GM12878 (cell line): ENCODE data around the gene ICOSLG. TPM values are rescaled to one million over a fixed set of nuclear protein-coding genes. Genes with fewer than 3 reads are reported as not detected.
"Not testable (repeated sequence)": the region's sequence is repeated elsewhere in the genome, so short reads cannot be mapped to it uniquely, and the experiment has no call there.

ENCODE experiments used
- ATAC-seq: fragments of 200-7000 bp; cut with Tn5 transposase; 3 replicates; pipeline ENCODE4 v1.9.1; 2020; ENCODE audit warnings: mild to moderate bottlenecking, moderate library complexity
- BruUV-seq: library from RNA; stranded (reverse); fragments of 400-500 nt; replicated peaks from 2 replicates; lab custom pipeline; 2021; lab: Mats Ljungman, UMichigan
- CTCF ChIA-PET: fragments of 300-600 bp; sonication (Branson Sonifier 250); formaldehyde crosslinking; extraction: SDS; loops from one replicate; lab custom pipeline; 2021; ENCODE audit warnings: inconsistent platforms; lab: Yijun Ruan, JAX
- POLR2A ChIA-PET: fragments of 350-600 bp; formaldehyde crosslinking; extraction: SDS; loops from one replicate; lab custom pipeline; 2021; ENCODE audit warnings: inconsistent platforms; lab: Charles Lee
- RAD21 ChIA-PET: fragments of 300-600 bp; sonication (Branson Sonifier 250); formaldehyde crosslinking; loops from one replicate; lab custom pipeline; 2023; ENCODE audit warnings: antibody characterized with exemption; ENCODE audit not compliant: unreplicated experiment; lab: Charles Lee
- SMC1A ChIA-PET: fragments of 300-600 bp; sonication (Branson Sonifier 250); formaldehyde crosslinking; loops from one replicate; lab custom pipeline; 2023; ENCODE audit not compliant: unreplicated experiment, uncharacterized antibody; lab: Charles Lee
- DNase-seq: peaks from one replicate; pipeline ENCODE4 v3.0.0-alpha.2; 2011; ENCODE audit warnings: low read depth, low spot score
- FAIRE-seq: peaks from 3 replicates; lab custom pipeline; 2011; peaks lifted over from hg19 to GRCh38; lab: Jason Lieb, UNC
- H2AFZ ChIP-seq: 2 replicates; pipeline ENCODE4 v1.6.0; 2011; ENCODE audit warnings: low read depth, low read length, control low read depth; ENCODE audit not compliant: control insufficient read depth
- H3K27ac ChIP-seq: 2 replicates; pipeline ENCODE4 v1.5.1; 2011; ENCODE audit warnings: control low read depth; ENCODE audit not compliant: control insufficient read depth, insufficient read depth
- H3K27me3 ChIP-seq, 2 experiments: replicated peaks in 1 of 2; 2 replicates each; pipeline versions ENCODE4 v1.6.0 to v1.6.1; 2011; ENCODE audit warnings: low read length in 1 of 2; ENCODE audit not compliant: control insufficient read depth in 2 of 2, insufficient read depth in 2 of 2
- H3K36me3 ChIP-seq, 2 experiments: 2 replicates each; pipeline ENCODE4 v1.5.1; 2011; ENCODE audit warnings: low read length in 1 of 2; ENCODE audit not compliant: control insufficient read depth in 2 of 2, insufficient read depth in 2 of 2
- H3K4me1 ChIP-seq: 2 replicates; pipeline ENCODE4 v1.6.1; 2011; ENCODE audit warnings: mild to moderate bottlenecking, low read length, moderate library complexity, mixed read lengths; ENCODE audit not compliant: control insufficient read depth, insufficient read depth
- H3K4me2 ChIP-seq: 2 replicates; pipeline ENCODE4 v1.6.0; 2011; ENCODE audit warnings: control low read depth; ENCODE audit not compliant: control insufficient read depth, insufficient read depth
- H3K4me3 ChIP-seq: fragments of 200-600 bp; sonication (generic); 2 replicates; pipeline ENCODE4 v1.5.1; 2016
- H3K79me2 ChIP-seq: 2 replicates; pipeline ENCODE4 v1.6.0; 2011; ENCODE audit warnings: low read length; ENCODE audit not compliant: control insufficient read depth, insufficient read depth
- H3K9ac ChIP-seq: 2 replicates; pipeline ENCODE4 v1.8.0; 2011; ENCODE audit warnings: low read length, control low read depth, mixed read lengths; ENCODE audit not compliant: control insufficient read depth, insufficient read depth
- H3K9me3 ChIP-seq: replicated peaks from 3 replicates; pipeline ENCODE4 v1.5.1; 2011; ENCODE audit warnings: mild to moderate bottlenecking, low read length; ENCODE audit not compliant: control insufficient read depth, insufficient read depth
- H4K20me1 ChIP-seq: 2 replicates; pipeline ENCODE4 v1.6.0; 2011; ENCODE audit not compliant: control insufficient read depth, insufficient read depth
- BHLHE40 ChIP-seq, 2 experiments: fragments of 450-650 bp in 1 of 2; IDR thresholded peaks; 2 replicates each; pipeline ENCODE4 v1.6.1; 2011 to 2017; ENCODE audit warnings: low read depth in 2 of 2, borderline replicate concordance in 1 of 2, improper control_type of control experiment in 1 of 2, low read length in 1 of 2, mild to moderate bottlenecking in 1 of 2
- CREB1 ChIP-seq: IDR thresholded peaks from 2 replicates; pipeline ENCODE4 v1.6.1; 2012; ENCODE audit warnings: low read depth, mild to moderate bottlenecking, inconsistent platforms
- CREM ChIP-seq: IDR thresholded peaks from 2 replicates; pipeline ENCODE4 v1.6.1; 2014; ENCODE audit warnings: antibody characterized with exemption, low read depth
- EED ChIP-seq: sonication (generic); IDR thresholded peaks from 2 replicates; pipeline ENCODE4 v1.6.1; 2016; ENCODE audit warnings: antibody characterized with exemption, low read depth
- EP300 ChIP-seq, 2 experiments: fragments of 150-350 bp in 1 of 2; IDR thresholded peaks; 2 replicates each; pipeline ENCODE4 v1.6.1; 2011 to 2012; ENCODE audit warnings: low read depth in 2 of 2, low read length in 2 of 2, borderline replicate concordance in 1 of 2, improper control_type of control experiment in 1 of 2, inconsistent platforms in 1 of 2; ENCODE audit not compliant: control insufficient read depth in 1 of 2
- PAX5 ChIP-seq: IDR thresholded peaks from 2 replicates; pipeline ENCODE4 v1.6.1; 2011; ENCODE audit warnings: low read depth, low read length, borderline replicate concordance
- TCF3 ChIP-seq: IDR thresholded peaks from 2 replicates; pipeline ENCODE4 v1.6.1; 2012; ENCODE audit warnings: low read depth, mild to moderate bottlenecking, low read length, borderline replicate concordance; ENCODE audit not compliant: insufficient read depth
- WGBS: methylation state at CpG from one replicate; pipeline ENCODE4 v1.1.6; 2016; ENCODE audit warnings: low lambda C conversion rate; ENCODE audit not compliant: insufficient replicate concordance, insufficient coverage; ENCODE audit errors: missing lambda C conversion rate; 5-methylcytosine and 5-hydroxymethylcytosine counted together
- in situ Hi-C: fragments of 300-500 bp; cut with MboI; formaldehyde crosslinking; loops from 9 replicates; pipeline ENCODE4 v1.14.3; 2018; ENCODE audit warnings: mixed read lengths
- intact Hi-C: fragments of 100-400 bp; cut with micrococcal nuclease; formaldehyde crosslinking; loops from one replicate; pipeline ENCODE4 v1.14.2; 2022; ENCODE audit not compliant: unreplicated experiment
- polyA plus RNA-seq, 11 experiments: library from polyadenylated mRNA; depleted of rRNA in 4 of 11; unstranded in 6 of 11; stranded (reverse) in 5 of 11; fragments of >200 nt; fragmentation: Nextera tagmentation in 4 of 11; fragmentation: Illumina TruSeq in 1 of 11; extraction: Ambion mirVana in 4 of 11; extraction: Trizol in 1 of 11; gene quantifications; 1 replicate in 1 of 11; 2 replicates in 10 of 11; pipeline versions ENCODE4 v1.2.1 to v1.2.3, GENCODE V29; 2011 to 2016; ENCODE audit warnings: inconsistent platforms in 2 of 11, missing spikeins in 2 of 11, low read depth in 1 of 11
- total RNA-seq, 4 experiments: library from RNA; depleted of rRNA in 3 of 4; stranded (reverse); fragments of >200 nt in 3 of 4; fragmentation: Illumina TruSeq in 1 of 4; extraction: Trizol in 1 of 4; gene quantifications; 2 replicates each; pipeline versions ENCODE4 v1.2.1 to v1.2.3, GENCODE V29; 2013 to 2021

Gene ICOSLG
- total and polyA plus RNA-seq, 10 of the 15 experiments (the other 5 are each of a cell fraction or from before 2014, with no cell fraction given) = 0.84 to 16.4 (median 6.2) TPM

DNA sequence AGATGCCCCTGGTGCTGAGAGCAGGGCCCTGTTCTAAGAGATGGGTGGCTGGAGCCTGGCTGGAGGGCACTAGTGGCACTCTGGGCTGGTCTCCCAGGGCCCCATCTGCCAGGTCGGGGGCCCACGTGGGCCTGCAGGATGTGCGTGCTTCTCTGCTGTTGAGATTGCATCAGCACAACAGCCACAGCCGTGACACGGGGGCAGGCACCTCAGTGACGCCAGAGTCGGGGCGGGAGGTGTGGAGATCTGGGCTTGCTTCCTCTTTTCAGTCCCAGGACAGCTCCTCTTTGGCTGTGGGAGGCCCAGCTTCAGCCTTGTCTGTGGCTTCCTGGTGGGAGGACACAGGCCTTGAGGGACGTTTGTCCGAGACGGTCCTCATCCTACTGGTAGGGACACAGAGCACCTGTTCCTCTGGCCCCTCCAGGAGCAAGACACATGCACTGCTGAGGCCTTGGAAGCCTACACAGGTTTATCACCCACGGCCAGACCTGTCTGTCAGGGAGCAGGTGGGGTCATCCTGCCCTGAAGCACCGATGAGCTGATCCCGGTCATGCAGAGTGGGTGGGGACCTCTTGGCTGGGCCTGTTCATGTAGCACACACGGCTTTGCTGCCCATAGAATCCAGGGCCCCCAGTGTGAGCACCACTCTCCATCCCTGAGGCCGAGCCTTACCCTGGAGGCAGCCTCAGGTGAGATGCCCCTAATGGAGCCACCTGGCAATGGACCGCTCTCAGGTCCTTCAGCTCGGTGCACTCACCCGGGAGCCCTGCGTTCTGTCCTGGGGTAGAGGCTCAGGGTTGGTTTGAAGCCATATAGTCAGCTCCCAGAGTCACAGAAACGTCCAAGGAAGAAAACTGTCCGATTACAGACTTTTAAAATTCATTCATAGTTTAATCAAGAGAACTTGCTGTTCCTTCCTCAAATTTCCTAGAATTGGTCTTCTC, 44.3 kb downstream of the ICOSLG start:
- H3K36me3 ChIP-seq, in situ Hi-C loops, H3K9me3 ChIP-seq, SMC1A ChIA-PET, CTCF ChIA-PET, H3K4me3 ChIP-seq, H3K9ac ChIP-seq, RAD21 ChIA-PET, H3K4me2 ChIP-seq, H3K27me3 ChIP-seq, intact Hi-C loops, H3K4me1 ChIP-seq, H2AFZ ChIP-seq, POLR2A ChIA-PET, H3K79me2 ChIP-seq, H4K20me1 ChIP-seq: not testable (repeated sequence)
- ATAC-seq (peak; percentile 94), FAIRE-seq (peak; percentile 97), DNase-seq (peak; percentile 46)
- peak; percentile 38; the same call in 1 of the 2 replicates for TF ChIP-seq EED
- peak in 1 of 2 experiments; percentile 54; a peak in 2 of 4 replicates for TF ChIP-seq EP300 (IDR thresholded peaks at IDR 0.05; ENCODE audit: borderline replicate concordance in 1 of 2, control insufficient read depth in 1 of 2, low read depth in 2 of 2, low read length in 2 of 2)
- peak; percentile 75; the same call in 1 of the 2 replicates for TF ChIP-seq TCF3
- TF ChIP-seq BHLHE40 (IDR thresholded peaks at IDR 0.05; ENCODE audit: borderline replicate concordance in 1 of 2, low read depth in 2 of 2, low read length in 1 of 2) = peak in 1 of 2 experiments; percentile 52; a peak in 1 of 4 replicates
- TF ChIP-seq CREM = peak; percentile 82
- peak; percentile 78 for TF ChIP-seq CREB1
- TF ChIP-seq PAX5 = peak; percentile 57; the same call in 1 of the 2 replicates
- TSS peak; percentile 94 for BruUV-seq
- 5% methylated on average over 10 of the region's 22 CpGs for whole genome bisulfite sequencing
- peak overlapping the region; percentile 52; the same call in 1 of the 2 replicates for H3K27ac ChIP-seq

DNA sequence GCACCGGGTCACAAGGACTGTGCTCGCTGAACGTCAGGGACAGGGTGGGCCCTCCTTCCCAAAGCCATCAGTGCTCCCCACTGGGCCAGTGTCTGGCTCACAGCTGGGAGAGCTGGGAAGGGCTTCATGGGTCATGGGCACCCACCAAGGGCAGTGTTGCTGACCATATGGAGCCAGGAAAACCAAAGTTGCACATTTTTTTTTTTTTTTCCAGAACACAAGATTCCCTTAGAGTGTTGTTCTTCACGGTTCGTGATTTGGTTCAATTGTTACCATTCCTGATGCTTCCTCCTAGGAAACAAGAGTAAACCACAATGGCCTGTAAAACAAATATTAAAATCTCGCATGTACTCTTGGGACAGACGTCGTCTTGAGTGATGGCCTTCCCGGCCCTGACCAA, 45.9 kb downstream of the ICOSLG start:
- BruUV-seq = not testable (repeated sequence)

DNA sequence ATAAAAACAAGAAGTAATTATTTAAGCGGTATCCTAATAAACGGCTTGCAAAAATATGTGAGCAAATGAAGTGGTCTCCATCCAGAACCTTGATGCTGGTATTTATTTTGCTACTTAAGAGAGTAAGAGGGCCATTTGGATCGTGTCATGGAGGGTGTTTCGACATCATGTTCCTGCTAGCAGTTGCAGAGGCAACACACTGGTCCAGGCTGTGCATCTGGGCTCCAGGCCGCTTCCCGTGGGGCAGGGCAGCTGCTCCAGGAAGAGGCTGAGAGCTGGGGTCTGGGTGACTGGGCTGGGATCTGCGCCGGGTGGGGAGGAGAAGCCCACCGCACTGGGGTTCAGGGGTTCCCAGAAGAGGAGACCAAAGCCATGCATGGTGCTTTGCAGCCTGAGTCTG, 46.3 kb downstream of the ICOSLG start:
- H3K36me3 ChIP-seq, H3K4me3 ChIP-seq, in situ Hi-C loops, RAD21 ChIA-PET, H3K9ac ChIP-seq, ATAC-seq, H3K27ac ChIP-seq, CTCF ChIA-PET, H3K9me3 ChIP-seq, H4K20me1 ChIP-seq, H3K4me1 ChIP-seq, BruUV-seq, FAIRE-seq, H3K27me3 ChIP-seq, H3K4me2 ChIP-seq, POLR2A ChIA-PET, H2AFZ ChIP-seq, DNase-seq, H3K79me2 ChIP-seq, intact Hi-C loops, SMC1A ChIA-PET: not testable (repeated sequence)
- no CpG with 5 or more reads among the region's 9 CpGs for WGBS

More for the DNA sequence above, 45.9 kb downstream of the ICOSLG start:
- in situ Hi-C loops, H3K9me3 ChIP-seq, POLR2A ChIA-PET, H3K4me1 ChIP-seq, intact Hi-C loops, H3K36me3 ChIP-seq, H3K4me2 ChIP-seq, H3K79me2 ChIP-seq, DNase-seq, H4K20me1 ChIP-seq, H3K27ac ChIP-seq, CTCF ChIA-PET, SMC1A ChIA-PET, RAD21 ChIA-PET, ATAC-seq, FAIRE-seq, H3K27me3 ChIP-seq, H3K9ac ChIP-seq, H2AFZ ChIP-seq, H3K4me3 ChIP-seq: not testable (repeated sequence)
- no CpG with 5 or more reads among the region's 9 CpGs for WGBS
